DND-41 (cell line): ENCODE data around the gene FKBP2.

ENCODE experiments used
- CTCF ChIP-seq: IDR thresholded peaks from 2 replicates; pipeline ENCODE4 v1.5.1; 2012; ENCODE audit warnings: borderline replicate concordance, low read length, moderate library complexity, mild to moderate bottlenecking; ENCODE audit not compliant: poor library complexity, severe bottlenecking; ENCODE audit errors: extremely low read depth
- EZH2 ChIP-seq: IDR thresholded peaks from 3 replicates; pipeline ENCODE4 v1.6.1; 2012; ENCODE audit warnings: borderline replicate concordance, low read depth, mild to moderate bottlenecking, moderate library complexity, low read length, inconsistent platforms; ENCODE audit not compliant: severe bottlenecking

- TF ChIP-seq CTCF: no peak
- no peak for TF ChIP-seq EZH2
Measured at GRCh38 chr11:64263021-64263946, 22.4 kb downstream of the FKBP2 start.
